ENCODE measurements around the gene NKPD1.

GRCh38 chr19:45123440-45123850 lies 37.3 kb downstream of the NKPD1 start:
- no peak for TF ChIP-seq POLR2A (IDR thresholded peaks at IDR 0.05)
- TF ChIP-seq, protein P1, sequence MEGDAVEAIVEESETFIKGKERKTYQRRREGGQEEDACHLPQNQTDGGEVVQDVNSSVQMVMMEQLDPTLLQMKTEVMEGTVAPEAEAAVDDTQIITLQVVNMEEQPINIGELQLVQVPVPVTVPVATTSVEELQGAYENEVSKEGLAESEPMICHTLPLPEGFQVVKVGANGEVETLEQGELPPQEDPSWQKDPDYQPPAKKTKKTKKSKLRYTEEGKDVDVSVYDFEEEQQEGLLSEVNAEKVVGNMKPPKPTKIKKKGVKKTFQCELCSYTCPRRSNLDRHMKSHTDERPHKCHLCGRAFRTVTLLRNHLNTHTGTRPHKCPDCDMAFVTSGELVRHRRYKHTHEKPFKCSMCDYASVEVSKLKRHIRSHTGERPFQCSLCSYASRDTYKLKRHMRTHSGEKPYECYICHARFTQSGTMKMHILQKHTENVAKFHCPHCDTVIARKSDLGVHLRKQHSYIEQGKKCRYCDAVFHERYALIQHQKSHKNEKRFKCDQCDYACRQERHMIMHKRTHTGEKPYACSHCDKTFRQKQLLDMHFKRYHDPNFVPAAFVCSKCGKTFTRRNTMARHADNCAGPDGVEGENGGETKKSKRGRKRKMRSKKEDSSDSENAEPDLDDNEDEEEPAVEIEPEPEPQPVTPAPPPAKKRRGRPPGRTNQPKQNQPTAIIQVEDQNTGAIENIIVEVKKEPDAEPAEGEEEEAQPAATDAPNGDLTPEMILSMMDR (IDR thresholded peaks at IDR 0.05): no peak

Data from lower leg skin (tissue), 3 donors.